HepG2 (cell line): ENCODE data around the gene NT5DC4. TPM values are rescaled to one million over a fixed set of nuclear protein-coding genes. Genes with fewer than 3 reads are reported as not detected.
A peak's percentile ranks its signal among the peaks of the same experiment; 100 is the strongest.

Experiments
- AFF4 ChIP-seq: sonication (generic); formaldehyde crosslinking; IDR thresholded peaks from 2 replicates; pipeline ENCODE4 v1.4.0; 2020; ENCODE audit warnings: missing genetic modification reagents
- CBX1 ChIP-seq: IDR thresholded peaks from one replicate; pipeline ENCODE4 v1.6.1; 2016; ENCODE audit warnings: antibody characterized with exemption, low read depth
- EED ChIP-seq: sonication (generic); formaldehyde crosslinking; IDR thresholded peaks from 2 replicates; pipeline ENCODE4 v1.5.0; 2020; ENCODE audit warnings: mild to moderate bottlenecking, missing genetic modification reagents
- FOSL2 ChIP-seq: sonication (generic); formaldehyde crosslinking; IDR thresholded peaks from 2 replicates; pipeline ENCODE4 v1.4.0; 2020; ENCODE audit warnings: missing genetic modification reagents
- HDAC1 ChIP-seq: sonication (generic); formaldehyde crosslinking; IDR thresholded peaks from 2 replicates; pipeline ENCODE4 v1.5.1; 2020; ENCODE audit warnings: mild to moderate bottlenecking, missing genetic modification reagents
- HMG20A ChIP-seq: IDR thresholded peaks from 2 replicates; pipeline ENCODE4 v1.6.1; 2016; ENCODE audit warnings: borderline replicate concordance
- IRX3 ChIP-seq: sonication (generic); formaldehyde crosslinking; IDR thresholded peaks from 2 replicates; pipeline ENCODE4 v1.8.1; 2023; ENCODE audit warnings: mild to moderate bottlenecking, low read depth, missing genetic modification reagents, borderline replicate concordance
- MEIS1 ChIP-seq: sonication (generic); formaldehyde crosslinking; IDR thresholded peaks from 2 replicates; pipeline ENCODE4 v1.9.0; 2021; ENCODE audit warnings: mild to moderate bottlenecking, missing genetic modification reagents, moderate library complexity, borderline replicate concordance
- PHF21A ChIP-seq: sonication (generic); formaldehyde crosslinking; IDR thresholded peaks from 2 replicates; pipeline ENCODE4 v1.5.0; 2020; ENCODE audit warnings: mild to moderate bottlenecking, missing genetic modification reagents
- PRDM10 ChIP-seq: sonication (generic); formaldehyde crosslinking; IDR thresholded peaks from 2 replicates; pipeline ENCODE4 v1.4.0; 2020; ENCODE audit warnings: low read depth, missing genetic modification reagents
- RBM39 ChIP-seq: fragments of 200-400 bp; formaldehyde crosslinking; IDR thresholded peaks from one replicate; pipeline ENCODE4 v1.6.1; 2018; ENCODE audit warnings: antibody characterized with exemption, mild to moderate bottlenecking, low read depth, low read length; ENCODE audit not compliant: poor library complexity, severe bottlenecking
- TSC22D2 ChIP-seq: sonication (generic); formaldehyde crosslinking; IDR thresholded peaks from 2 replicates; pipeline ENCODE4 v1.5.1; 2020; ENCODE audit warnings: missing genetic modification reagents, mild to moderate bottlenecking, borderline replicate concordance
- ZBTB34 ChIP-seq: sonication (generic); formaldehyde crosslinking; IDR thresholded peaks from 2 replicates; pipeline ENCODE4 v1.8.0; 2022; ENCODE audit warnings: mild to moderate bottlenecking, missing genetic modification reagents
- ZFX ChIP-seq: sonication (generic); formaldehyde crosslinking; IDR thresholded peaks from 2 replicates; pipeline ENCODE4 v1.4.0; 2020; ENCODE audit warnings: mild to moderate bottlenecking, low read depth, missing genetic modification reagents, moderate library complexity
- ZNF33A ChIP-seq: sonication (generic); formaldehyde crosslinking; IDR thresholded peaks from 2 replicates; pipeline ENCODE4 v1.5.1; 2020; ENCODE audit warnings: missing genetic modification reagents, mild to moderate bottlenecking, moderate library complexity, borderline replicate concordance
- ZNF558 ChIP-seq: sonication (generic); formaldehyde crosslinking; IDR thresholded peaks from 2 replicates; pipeline ENCODE4 v1.9.0; 2022; ENCODE audit warnings: mild to moderate bottlenecking, missing genetic modification reagents, borderline replicate concordance
- ZNF687 ChIP-seq: sonication (generic); formaldehyde crosslinking; IDR thresholded peaks from 2 replicates; pipeline ENCODE4 v1.5.1; 2020; ENCODE audit warnings: mild to moderate bottlenecking, missing genetic modification reagents, moderate library complexity
- polyA plus RNA-seq, 8 experiments: library from polyadenylated mRNA; depleted of rRNA in 3 of 8; stranded (reverse) in 7 of 8; unstranded in 1 of 8; fragments of >200 nt; fragmentation: Illumina TruSeq in 4 of 8; extraction: Trizol in 4 of 8; gene quantifications; 2 replicates each; pipeline versions ENCODE4 v1.2.1 to v1.2.3, GENCODE V29; 2011 to 2016; ENCODE audit warnings: low read depth in 4 of 8, missing spikeins in 1 of 8, mixed read lengths in 1 of 8; ENCODE audit not compliant: insufficient read depth in 1 of 8
- total RNA-seq, 5 experiments: library from RNA; depleted of rRNA; stranded (reverse); fragments of >200 nt; fragmentation: Illumina TruSeq; extraction: Trizol; gene quantifications; 2 replicates each; pipeline ENCODE4 v1.2.3, GENCODE V29; 2016; ENCODE audit warnings: low read depth in 1 of 5

The NT5DC4 gene
- total and polyA plus RNA-seq, 2 of the 13 experiments (the other 11 are each of a cell fraction or from before 2014, with no cell fraction given) = 0.04 to 4.2 TPM

GRCh38 chr2:112692495-112692911 lies 28.3 kb upstream of the NT5DC4 start (continued):
- TF ChIP-seq EED (no peak), PRDM10 (CRISPR knock-in tag) (peak; percentile 40; the same call in 1 of the 2 replicates), AFF4 (no peak), HMG20A (CRISPR knock-in tag) (peak; percentile 89), IRX3 (no peak), ZBTB34 (CRISPR knock-in tag) (no peak), ZNF687 (CRISPR knock-in tag) (peak; percentile 68), ZNF33A (CRISPR knock-in tag) (no peak), HDAC1 (CRISPR knock-in tag) (peak; percentile 54; the same call in 1 of the 2 replicates), TSC22D2 (CRISPR knock-in tag) (no peak), FOSL2 (peak; percentile 97), RBM39 (no peak), ZFX (no peak), PHF21A (CRISPR knock-in tag) (0 out of 2 replicates have a peak, but pooled peaks have one; percentile 44), CBX1 (no peak), MEIS1 (CRISPR knock-in tag) (no peak), ZNF558 (CRISPR knock-in tag) (no peak)
